KOPT-K1 (cell line): ENCODE results near the gene ATXN7L1.
"Not testable (repeated sequence)": the region's sequence is repeated elsewhere in the genome, so short reads cannot be mapped to it uniquely, and the experiment has no call there.

ENCODE experiments used
- H3K27ac ChIP-seq: fragments of 200-600 bp; sonication (generic); 2 replicates; pipeline ENCODE4 v1.5.1; 2016; ENCODE audit warnings: antibody characterized with exemption, mild to moderate bottlenecking, low read depth, low read length; ENCODE audit not compliant: poor library complexity, severe bottlenecking
- H3K36me3 ChIP-seq: fragments of 200-600 bp; sonication (generic); 2 replicates; pipeline ENCODE4 v1.5.1; 2017; ENCODE audit warnings: antibody characterized with exemption, mild to moderate bottlenecking, low read length, moderate library complexity; ENCODE audit not compliant: insufficient read depth
- H3K9me3 ChIP-seq: fragments of 200-600 bp; sonication (generic); 2 replicates; pipeline ENCODE4 v1.5.1; 2017; ENCODE audit warnings: antibody characterized with exemption, low read length, mild to moderate bottlenecking; ENCODE audit not compliant: insufficient read depth, poor library complexity, severe bottlenecking

ATXN7L1 gene

DNA sequence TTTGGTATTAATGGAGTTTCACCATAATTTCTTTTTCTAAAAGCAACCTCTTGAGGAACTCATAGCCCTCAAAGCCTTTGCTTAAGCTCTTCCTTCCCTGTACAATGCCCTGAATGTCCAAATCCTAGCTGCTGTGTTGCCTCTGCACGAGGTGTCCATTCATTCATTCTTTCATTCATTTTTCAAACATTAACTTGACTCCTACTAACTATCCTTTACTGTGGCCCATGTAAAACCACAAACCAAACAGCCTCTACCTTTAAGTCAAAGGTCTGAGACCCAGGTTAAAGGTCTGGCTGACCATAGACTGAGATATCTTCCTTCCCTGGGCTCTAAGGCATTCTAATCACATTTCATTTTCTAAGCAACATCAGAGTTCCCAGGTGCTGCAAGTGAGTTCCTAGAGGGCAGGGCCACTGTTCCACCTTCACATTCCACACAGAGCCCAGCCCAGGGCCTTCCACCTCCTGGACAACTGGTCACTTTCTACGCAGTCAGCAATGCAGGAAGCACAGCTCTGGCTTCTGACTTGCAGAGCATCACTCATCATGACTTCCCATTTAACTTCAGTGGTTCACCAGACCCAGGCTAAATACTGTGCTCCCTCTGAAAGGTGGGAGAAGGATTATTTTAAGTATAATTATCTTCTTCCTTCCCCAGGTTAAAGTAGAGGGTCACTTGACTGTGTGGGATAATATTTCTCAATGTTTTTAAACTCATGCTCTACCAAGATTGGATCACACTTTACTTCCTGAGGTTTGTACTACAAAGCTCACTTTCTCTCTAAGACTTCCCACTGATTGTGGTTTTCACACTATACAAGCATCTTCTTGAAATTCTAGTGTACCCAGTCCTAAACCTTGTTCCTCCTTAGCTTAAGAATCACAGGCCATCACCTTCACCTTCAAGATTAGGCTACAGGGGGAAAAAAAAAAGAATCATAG is 19.1 kb downstream of the ATXN7L1 start:
- Histone ChIP-seq H3K36me3 (no peaks in the 10 kb centered on the region), H3K9me3 (no peaks in the 10 kb centered on the region), H3K27ac (no peak overlapping the region)

DNA sequence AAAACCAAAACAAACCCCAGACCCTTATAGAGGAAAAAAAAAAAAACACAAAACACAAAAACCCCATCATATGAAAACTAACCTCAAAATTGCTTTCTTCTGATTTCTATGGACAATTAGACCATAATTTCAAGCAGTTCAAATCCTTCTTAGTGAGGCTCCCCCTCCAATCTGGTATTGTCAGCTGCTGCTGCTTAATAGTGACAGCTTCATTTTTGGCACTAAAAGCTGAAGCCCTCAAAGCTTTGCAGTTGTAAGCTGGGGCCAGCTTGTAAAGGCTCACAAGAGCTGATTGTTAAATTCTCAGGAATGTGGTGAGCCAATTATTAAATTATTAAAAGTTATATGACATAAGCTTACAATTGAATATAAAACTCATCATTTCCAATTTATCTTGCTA is 21.9 kb downstream of the ATXN7L1 start:
- no peaks in the 10 kb centered on the region for H3K9me3 ChIP-seq
- H3K27ac ChIP-seq: no peak overlapping the region
- H3K36me3 ChIP-seq: no peaks in the 10 kb centered on the region

DNA sequence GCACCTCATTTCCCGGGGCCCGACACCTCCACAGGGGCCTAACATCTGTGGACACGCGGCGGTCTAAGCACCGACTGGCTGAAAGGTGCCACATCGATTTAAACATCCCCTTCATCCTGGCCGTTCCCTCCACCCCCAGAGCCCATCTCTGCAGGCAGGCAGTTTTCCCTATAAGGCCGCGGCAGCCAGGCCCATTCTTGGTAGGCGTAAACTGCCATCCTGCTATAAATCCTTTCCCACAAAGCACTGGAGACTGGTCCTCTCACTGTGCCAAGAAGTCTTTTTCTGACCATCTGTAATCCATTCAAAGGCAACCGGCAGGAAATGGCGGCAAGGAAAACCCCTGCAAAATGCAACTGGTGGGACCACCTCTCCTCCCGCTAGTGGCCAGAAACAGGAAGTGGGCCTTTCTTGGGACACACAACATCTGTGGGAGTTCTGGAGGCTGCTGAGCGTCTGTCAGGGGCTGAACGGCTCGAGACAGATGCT is 22.4 kb downstream of the ATXN7L1 start:
- Histone ChIP-seq H3K27ac (no peak overlapping the region), H3K9me3 (no peaks in the 10 kb centered on the region), H3K36me3 (no peaks in the 10 kb centered on the region)

DNA sequence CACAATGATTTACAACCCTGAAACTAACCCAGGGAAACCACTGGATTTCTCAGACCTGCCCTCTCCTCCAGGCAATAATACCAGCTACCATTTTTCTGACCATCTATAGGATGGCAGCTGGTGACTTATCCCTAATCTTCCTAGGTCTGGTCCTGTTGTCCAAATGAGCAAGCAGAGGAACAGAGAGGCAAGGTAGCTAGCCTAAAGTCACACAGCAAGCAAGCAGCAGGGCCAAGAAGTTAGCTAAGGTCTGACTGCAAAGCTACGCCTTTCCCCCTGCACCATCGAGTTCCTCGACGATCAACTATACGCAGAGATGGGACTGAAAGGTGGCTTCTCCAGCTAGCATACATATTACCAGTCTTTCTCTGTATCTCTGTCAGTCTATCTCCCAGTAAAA is 25.3 kb downstream of the ATXN7L1 start:
- no peak overlapping the region for H3K27ac ChIP-seq
- H3K9me3 ChIP-seq: no peaks in the 10 kb centered on the region
- H3K36me3 ChIP-seq: no peaks in the 10 kb centered on the region

DNA sequence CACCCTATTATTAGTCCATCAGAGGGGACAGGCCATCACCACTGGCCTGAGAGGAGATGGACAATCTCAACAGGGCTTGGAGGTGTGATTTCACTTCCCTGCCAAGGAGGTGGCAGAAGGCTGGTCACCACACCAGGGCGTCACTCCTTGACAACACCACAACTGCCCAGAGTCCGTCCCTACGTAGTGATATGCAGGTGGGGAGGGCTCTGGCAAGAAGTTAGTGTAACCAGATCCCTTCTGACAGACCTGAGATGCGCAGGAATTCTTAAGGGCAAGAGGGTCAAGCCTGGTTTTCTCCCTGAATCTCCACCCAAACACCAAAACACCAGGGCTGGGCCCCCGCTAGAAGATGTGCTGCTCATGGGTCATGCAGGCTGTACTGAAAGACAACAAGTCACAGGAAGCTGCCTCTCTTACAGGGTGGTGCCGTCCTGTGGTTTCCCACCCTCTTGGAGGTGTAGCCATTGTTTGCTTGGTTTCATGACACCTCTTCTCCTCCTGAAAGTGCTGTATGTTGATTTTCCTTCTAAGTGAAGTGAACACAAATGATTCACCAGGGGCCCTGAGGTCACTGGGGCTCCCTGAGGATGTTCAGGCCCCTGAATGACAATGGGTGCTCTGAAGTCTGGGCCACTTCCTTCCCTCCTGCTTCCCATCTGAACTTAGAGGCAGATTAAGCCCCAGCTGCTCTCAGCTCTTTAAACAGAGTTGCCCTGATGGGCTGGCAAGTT is 27.1 kb downstream of the ATXN7L1 start:
- Histone ChIP-seq H3K27ac (no peak overlapping the region), H3K9me3 (no peaks in the 10 kb centered on the region), H3K36me3 (no peaks in the 10 kb centered on the region)

DNA sequence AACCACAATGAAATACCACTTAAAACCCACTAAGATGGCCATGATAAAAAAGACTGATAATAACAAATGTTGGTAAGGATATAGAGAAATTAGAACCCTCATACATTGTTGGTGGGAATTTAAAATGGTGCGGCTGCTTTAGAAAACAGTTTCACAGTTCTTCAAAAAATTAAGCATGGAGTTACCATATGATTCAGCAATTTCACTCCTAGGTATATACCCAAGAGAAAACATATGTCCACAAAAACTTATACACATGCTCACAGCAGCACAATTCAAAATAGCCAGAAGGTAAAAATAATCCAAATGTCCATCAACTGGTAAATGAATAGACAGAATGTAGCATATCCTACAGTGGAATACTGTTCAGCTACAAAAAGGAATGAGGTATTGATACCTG is 30.0 kb downstream of the ATXN7L1 start:
- Histone ChIP-seq H3K36me3 (no peaks in the 10 kb centered on the region), H3K9me3 (no peaks in the 10 kb centered on the region), H3K27ac (no peak overlapping the region)

DNA sequence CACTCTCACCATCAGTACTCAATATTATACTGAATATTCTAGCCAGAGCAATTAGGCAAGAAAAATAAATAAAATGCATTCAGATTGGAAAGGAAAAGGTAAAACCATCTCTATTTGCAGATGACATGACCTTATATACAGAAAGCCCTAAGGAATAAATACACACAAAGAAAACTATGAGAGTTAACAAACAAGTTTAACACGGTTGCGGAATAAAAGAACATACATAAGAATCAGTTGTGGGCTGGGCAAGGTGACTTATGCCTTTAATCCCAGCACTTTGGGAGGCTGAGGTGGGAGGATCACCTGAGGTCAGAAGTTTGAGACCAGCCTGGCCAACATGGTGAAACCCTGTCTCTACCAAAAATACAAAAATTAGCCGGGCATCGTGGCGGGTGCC is 31.7 kb downstream of the ATXN7L1 start:
- H3K9me3 ChIP-seq, H3K36me3 ChIP-seq, H3K27ac ChIP-seq: not testable (repeated sequence)

DNA sequence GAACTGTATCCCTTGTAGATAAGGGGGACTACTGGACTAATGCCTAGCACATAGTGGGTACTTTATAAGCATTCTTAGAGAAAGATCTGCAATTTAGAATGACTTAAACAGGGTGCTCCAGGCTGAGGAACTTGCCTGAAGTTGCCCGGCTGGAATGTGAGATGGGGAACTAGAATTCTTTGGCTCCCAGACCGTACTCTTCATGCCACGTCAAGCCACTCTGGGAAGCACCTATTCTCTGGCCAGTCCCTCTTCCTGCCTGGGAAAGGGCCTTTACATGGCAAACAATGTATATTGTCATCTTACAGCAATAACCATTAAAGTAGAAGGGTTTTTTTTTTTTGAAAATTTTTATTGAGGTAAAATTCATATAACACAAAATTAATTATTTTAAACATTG is 34.5 kb downstream of the ATXN7L1 start:
- no peaks in the 10 kb centered on the region for H3K36me3 ChIP-seq
- no peaks in the 10 kb centered on the region for H3K9me3 ChIP-seq
- H3K27ac ChIP-seq: no peak overlapping the region

DNA sequence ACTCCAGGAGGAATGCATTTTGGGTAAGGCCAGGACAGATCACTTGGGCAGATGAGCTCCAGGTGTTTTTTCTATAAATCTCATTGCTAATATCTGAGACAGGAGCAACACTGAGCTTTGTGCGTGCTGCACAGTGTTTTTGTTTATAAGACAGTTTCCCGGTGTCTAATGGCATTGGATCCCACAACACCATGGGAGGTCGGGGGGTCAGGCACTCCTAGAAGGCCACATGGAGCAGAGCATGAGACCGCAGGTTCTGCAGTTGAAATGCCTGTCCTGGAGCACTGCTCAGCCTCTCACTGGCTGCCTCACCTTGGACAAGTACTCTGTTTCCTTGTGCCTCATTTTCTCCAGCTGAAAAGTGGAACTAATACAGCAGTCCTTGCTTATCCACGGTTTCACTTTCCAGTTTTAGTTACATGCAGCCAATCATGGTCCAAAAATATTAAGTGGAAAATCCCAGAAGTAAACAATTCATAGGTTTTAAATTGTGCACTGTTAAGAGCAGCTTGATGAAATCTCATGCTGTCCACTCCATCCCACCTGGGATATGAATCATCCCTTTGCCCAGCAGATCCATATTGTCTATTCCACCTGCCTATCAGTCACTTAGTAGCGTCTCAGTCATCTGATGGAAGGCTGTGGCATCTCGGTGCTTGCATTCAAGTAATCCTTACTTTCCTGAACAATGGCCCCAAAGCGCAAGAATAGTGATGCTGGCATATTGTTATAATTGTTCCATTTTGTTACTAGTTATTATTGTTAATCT is 35.2 kb downstream of the ATXN7L1 start:
- Histone ChIP-seq H3K36me3 (no peaks in the 10 kb centered on the region), H3K27ac (no peak overlapping the region), H3K9me3 (no peaks in the 10 kb centered on the region)

DNA sequence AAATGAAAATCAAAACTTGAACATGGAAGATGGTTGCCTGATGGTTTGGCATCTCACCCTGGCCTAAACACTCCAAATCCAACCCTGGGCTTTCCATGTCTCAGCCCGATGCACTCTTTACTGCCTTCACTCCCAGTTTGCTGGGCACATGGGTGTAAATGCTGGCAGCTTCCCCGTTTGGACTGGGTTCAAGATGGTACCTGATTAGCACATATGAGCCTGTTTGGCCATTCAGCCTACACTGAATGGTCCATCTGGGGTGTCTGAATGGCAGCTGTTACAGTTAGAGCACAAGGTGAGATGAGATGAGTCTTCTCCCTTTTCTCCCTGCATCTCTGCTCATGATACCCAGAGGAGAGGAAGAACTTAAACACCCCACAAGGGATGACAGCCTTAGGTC is 37.1 kb downstream of the ATXN7L1 start:
- no peaks in the 10 kb centered on the region for H3K36me3 ChIP-seq
- H3K9me3 ChIP-seq: no peaks in the 10 kb centered on the region
- H3K27ac ChIP-seq: no peak overlapping the region

DNA sequence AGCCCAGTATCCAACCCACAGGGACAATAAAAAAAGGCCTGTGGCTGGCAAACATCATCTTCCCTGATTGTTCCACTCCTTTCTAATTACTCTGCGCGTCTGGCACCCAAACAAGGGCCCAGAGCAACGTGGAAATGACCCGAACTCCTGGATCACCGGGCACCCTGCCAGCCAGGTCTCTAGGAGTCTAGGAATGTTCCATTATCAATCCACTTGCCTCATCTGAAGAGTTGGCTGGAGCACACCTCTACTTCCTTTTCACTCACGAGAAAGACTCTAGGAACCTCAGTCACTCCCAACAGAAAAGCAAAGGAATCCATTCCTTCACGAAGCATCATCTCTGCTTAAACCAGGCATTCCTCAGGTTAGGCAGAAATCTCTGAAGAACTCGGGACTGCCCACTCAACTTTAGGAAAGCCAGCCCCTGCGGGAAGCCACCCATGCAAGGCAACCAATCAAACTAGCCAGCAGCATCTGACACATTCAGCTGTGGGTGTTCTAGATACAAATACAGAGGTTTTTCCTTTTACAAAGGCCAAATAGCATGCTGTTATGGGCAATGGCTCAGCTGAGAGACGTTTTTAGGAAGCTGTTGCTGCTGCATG is 37.7 kb downstream of the ATXN7L1 start:
- Histone ChIP-seq H3K36me3 (no peaks in the 10 kb centered on the region), H3K9me3 (no peaks in the 10 kb centered on the region), H3K27ac (no peak overlapping the region)

DNA sequence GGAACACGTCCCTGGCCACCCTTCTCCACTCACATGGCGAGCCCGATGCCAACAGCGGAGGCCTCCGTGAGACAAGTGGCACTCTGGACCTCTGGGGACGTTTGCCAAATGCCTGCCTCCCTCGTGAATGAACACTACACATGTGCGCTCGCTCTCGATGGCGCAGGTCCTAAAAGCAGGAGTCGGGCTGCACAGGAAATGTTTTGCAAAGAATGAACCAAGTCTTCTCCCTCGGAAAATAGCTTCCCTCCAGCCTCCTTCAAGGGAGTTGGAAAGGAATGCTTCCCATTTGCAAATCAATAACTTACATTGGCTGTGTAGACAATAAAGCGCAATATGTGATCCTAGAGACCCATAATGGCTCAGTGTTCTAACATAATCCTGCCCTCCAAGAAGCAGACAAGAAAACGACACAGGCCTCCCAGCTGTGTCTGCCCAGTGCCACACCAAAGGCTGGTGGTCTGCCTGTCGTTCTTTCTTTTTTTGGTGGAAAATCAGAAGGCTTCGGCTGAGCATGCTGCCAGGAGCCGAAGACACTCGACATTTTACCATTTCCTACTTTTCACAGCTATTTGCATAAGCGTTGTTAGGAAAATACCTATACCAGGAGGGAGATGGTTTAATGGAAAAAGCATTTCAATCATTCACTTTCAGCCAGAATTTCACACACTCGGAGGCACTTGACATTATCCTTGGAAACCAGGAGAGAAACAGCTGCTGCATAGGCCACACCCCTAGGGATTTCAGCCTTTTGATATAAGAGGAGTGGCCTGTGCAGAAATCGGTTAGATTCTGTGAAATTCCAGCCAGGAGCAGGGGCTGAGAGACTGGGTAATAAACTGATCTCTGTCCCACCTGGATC is 38.4 kb downstream of the ATXN7L1 start:
- Histone ChIP-seq H3K36me3 (no peaks in the 10 kb centered on the region), H3K27ac (no peak overlapping the region), H3K9me3 (no peaks in the 10 kb centered on the region)

DNA sequence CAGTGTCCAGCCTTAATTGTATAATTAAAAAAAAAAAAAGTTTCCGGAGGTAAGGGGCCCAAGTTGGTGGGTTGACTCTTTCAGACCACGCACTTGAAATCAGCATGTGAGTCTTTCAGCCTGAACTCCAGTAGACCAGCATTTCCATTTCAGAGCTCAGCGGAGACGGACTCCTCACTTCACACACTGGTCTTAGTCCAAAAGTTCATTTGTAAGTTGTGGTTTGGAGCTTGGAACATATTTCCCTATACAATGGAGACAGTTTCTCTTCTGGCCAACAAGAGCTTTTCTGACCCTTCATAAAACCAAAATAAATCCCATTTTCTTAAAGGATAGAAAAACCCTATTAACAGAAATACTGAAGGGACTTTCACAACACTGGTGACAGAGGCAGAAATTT is 41.0 kb downstream of the ATXN7L1 start:
- Histone ChIP-seq H3K9me3 (no peaks in the 10 kb centered on the region), H3K27ac (no peak overlapping the region), H3K36me3 (no peaks in the 10 kb centered on the region)
